ENCODE measurements around the gene PCDHA13.
"Not testable (repeated sequence)": the region's sequence is repeated elsewhere in the genome, so short reads cannot be mapped to it uniquely, and the experiment has no call there.

Gene PCDHA13

GRCh38 chr5:140862441-140863295 is 19.3 kb upstream of the PCDHA13 start:
- no peak overlapping the region for H3K4me3 ChIP-seq (ENCODE audit: low read depth, low read length)
- TF ChIP-seq CTCF (IDR thresholded peaks at IDR 0.05; ENCODE audit: control insufficient read depth, extremely low read depth, insufficient read depth) = no peak
- no peak for DNase-seq (ENCODE audit: low read depth)

DNA sequence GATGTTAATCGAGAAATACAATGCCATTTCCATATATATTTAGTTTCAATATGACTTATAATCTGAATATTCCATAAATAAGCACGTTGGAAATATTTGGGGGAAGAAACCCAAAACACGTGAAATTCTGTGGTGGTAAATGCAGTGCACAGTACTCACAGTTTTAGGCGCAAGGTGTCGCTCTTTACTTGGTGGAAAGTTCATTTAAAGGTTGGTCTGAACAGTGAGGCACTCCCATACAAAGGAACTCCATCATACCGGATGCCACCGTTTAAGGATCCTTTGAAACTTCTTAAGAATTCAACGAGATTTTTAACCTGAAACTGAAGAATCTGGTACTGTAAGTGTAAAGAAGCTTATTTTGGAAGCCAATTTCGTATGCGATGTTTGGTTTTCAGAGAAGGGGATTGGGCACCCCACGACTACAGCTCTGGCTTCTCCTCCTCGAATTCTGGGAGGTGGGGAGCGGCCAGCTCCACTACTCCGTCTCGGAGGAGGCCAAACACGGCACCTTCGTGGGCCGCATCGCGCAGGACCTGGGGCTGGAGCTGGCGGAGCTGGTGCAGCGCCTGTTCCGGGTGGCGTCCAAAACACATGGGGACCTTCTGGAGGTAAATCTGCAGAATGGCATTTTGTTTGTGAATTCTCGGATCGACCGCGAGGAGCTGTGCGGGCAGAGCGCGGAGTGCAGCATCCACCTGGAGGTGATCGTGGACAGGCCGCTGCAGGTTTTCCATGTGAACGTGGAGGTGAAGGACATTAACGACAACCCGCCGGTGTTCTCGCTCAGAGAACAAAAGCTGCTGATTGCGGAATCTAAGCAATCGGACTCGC is 13.0 kb upstream of the PCDHA13 start, which contains the start of gene PCDHA11:
PCDHA11 (plus strand) TSS at position 237 of the 834 bp plus-strand sequence; CDS start at position 384, 147 bp downstream.
- no peak for DNase-seq (ENCODE audit: low read depth)
- H3K4me3 ChIP-seq (ENCODE audit: low read depth, low read length) = no peak within 1 kb of the TSS

GRCh38 chr5:140869555-140869886 is 12.4 kb upstream of the PCDHA13 start:
- TF ChIP-seq CTCF (IDR thresholded peaks at IDR 0.05; ENCODE audit: control insufficient read depth, extremely low read depth, insufficient read depth) = peak; percentile 68
- DNase-seq (ENCODE audit: low read depth) = no peak
- H3K4me3 ChIP-seq (ENCODE audit: low read depth, low read length) = no peak overlapping the region

More for the DNA sequence above, 13.0 kb upstream of the PCDHA13 start, which contains the start of gene PCDHA11:
- TF ChIP-seq CTCF (IDR thresholded peaks at IDR 0.05; ENCODE audit: control insufficient read depth, extremely low read depth, insufficient read depth) = peak; percentile 52

DNA sequence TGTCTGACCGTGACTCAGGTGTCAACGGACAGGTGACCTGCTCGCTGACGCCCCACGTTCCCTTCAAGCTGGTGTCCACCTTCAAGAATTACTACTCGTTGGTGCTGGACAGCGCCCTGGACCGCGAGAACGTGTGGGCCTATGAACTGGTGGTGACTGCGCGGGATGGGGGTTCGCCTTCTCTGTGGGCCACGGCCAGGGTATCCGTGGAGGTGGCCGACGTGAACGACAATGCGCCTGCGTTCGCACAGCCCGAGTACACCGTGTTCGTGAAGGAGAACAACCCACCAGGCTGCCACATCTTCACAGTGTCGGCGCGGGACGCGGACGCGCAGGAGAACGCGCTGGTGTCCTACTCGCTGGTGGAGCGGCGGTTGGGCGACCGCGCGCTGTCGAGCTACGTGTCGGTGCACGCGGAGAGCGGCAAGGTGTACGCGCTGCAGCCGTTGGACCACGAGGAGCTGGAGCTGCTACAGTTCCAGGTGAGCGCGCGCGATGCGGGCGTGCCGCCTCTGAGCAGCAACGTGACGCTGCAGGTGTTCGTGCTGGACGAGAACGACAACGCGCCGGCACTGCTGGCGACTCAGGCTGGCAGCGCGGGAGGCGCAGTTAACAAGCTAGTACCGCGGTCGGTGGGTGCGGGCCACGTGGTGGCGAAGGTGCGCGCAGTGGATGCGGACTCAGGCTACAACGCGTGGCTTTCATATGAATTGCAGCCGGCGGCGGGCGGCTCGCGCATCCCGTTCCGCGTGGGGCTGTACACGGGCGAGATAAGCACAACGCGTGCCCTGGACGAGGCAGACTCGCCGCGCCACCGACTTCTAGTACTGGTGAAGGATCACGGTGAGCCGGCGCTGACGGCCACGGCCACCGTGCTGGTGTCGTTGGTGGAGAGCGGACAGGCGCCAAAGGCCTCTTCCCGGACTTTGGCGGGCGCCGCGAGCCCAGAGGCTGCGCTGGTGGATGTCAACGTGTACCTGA is 11.4 kb upstream of the PCDHA13 start:
- TF ChIP-seq CTCF (IDR thresholded peaks at IDR 0.05; ENCODE audit: control insufficient read depth, extremely low read depth, insufficient read depth) = no peak
- DNase-seq (ENCODE audit: low read depth) = no peak
- H3K4me3 ChIP-seq (ENCODE audit: low read depth, low read length) = no peak overlapping the region

GRCh38 chr5:140875085-140876065 is 6.5 kb upstream of the PCDHA13 start, which contains the start of gene PCDHA12:
Gene PCDHA12, plus strand, starts transcription at chr5:140875308. Its CDS starts 165 bp downstream, at chr5:140875473.
- DNase-seq (ENCODE audit: low read depth) = no peak
- no peak within 1 kb of the TSS for H3K4me3 ChIP-seq (ENCODE audit: low read depth, low read length)
- peak; percentile 20; the same call in 1 of the 2 replicates for TF ChIP-seq CTCF (IDR thresholded peaks at IDR 0.05; ENCODE audit: control insufficient read depth, extremely low read depth, insufficient read depth)

- DNase-seq (ENCODE audit: low read depth); H3K4me3 ChIP-seq (ENCODE audit: low read depth, low read length): not testable (repeated sequence)
Measured at GRCh38 chr5:140876541-140877261, 5.2 kb upstream of the PCDHA13 start.
